ENCODE data around the gene LAPTM4A.

The LAPTM4A gene

GRCh38 chr2:20015482-20016083 lies 35.8 kb downstream of the LAPTM4A start:
- no peak overlapping the region for H3K4me3 ChIP-seq (ENCODE audit: low read depth, low read length)
- peak; percentile 25; the same call in 1 of the 2 replicates for TF ChIP-seq CTCF (IDR thresholded peaks at IDR 0.05; ENCODE audit: borderline replicate concordance, insufficient read depth, low read depth, low read length)

GRCh38 chr2:20013126-20013849 lies 38.1 kb downstream of the LAPTM4A start:
- no peak for TF ChIP-seq CTCF (IDR thresholded peaks at IDR 0.05; ENCODE audit: borderline replicate concordance, insufficient read depth, low read depth, low read length)
- H3K4me3 ChIP-seq (ENCODE audit: low read depth, low read length) = no peak overlapping the region

GRCh38 chr2:20012282-20013125 lies 38.9 kb downstream of the LAPTM4A start, which contains the start of gene MATN3:
Gene MATN3 (minus strand): TSS chr2:20012668. CDS start chr2:20012631, 37 bp downstream.
- H3K4me3 ChIP-seq (ENCODE audit: low read depth, low read length) = no peak within 1 kb of the TSS
- TF ChIP-seq CTCF (IDR thresholded peaks at IDR 0.05; ENCODE audit: borderline replicate concordance, insufficient read depth, low read depth, low read length) = no peak

- no peak overlapping the region for H3K4me3 ChIP-seq (ENCODE audit: low read depth, low read length)
- no peak for TF ChIP-seq CTCF (IDR thresholded peaks at IDR 0.05; ENCODE audit: borderline replicate concordance, insufficient read depth, low read depth, low read length)
These were observed 39.5 kb downstream of the LAPTM4A start for GRCh38 chr2:20012032-20012281.

- no peak for TF ChIP-seq CTCF (IDR thresholded peaks at IDR 0.05; ENCODE audit: borderline replicate concordance, insufficient read depth, low read depth, low read length)
- H3K4me3 ChIP-seq (ENCODE audit: low read depth, low read length) = no peak overlapping the region
These were observed 40.0 kb downstream of the LAPTM4A start for GRCh38 chr2:20011276-20012031.

- no peak for TF ChIP-seq CTCF (IDR thresholded peaks at IDR 0.05; ENCODE audit: borderline replicate concordance, insufficient read depth, low read depth, low read length)
- H3K4me3 ChIP-seq (ENCODE audit: low read depth, low read length) = no peak overlapping the region
These were observed 42.7 kb downstream of the LAPTM4A start for GRCh38 chr2:20008703-20009102.

Data from GM12875 (cell line).